Ectodermal cell (in vitro differentiated cells): ENCODE measurements around the gene SCART1. TPM values are rescaled to one million over a fixed set of nuclear protein-coding genes. Genes with fewer than 3 reads are reported as not detected.
"Not testable (repeated sequence)": the region's sequence is repeated elsewhere in the genome, so short reads cannot be mapped to it uniquely, and the experiment has no call there.

Source experiments
- H3K27ac ChIP-seq: 2 replicates; pipeline ENCODE4 v1.7.0; 2013; ENCODE audit warnings: mild to moderate bottlenecking, low read depth, low read length; ENCODE audit not compliant: insufficient read depth, poor library complexity, severe bottlenecking
- H3K27me3 ChIP-seq: 2 replicates; pipeline ENCODE4 v1.7.0; 2013; ENCODE audit warnings: mild to moderate bottlenecking, low read length; ENCODE audit not compliant: insufficient read depth, control insufficient read depth, poor library complexity, severe bottlenecking
- H3K36me3 ChIP-seq: one replicate; pipeline ENCODE4 v1.7.0; 2013; ENCODE audit warnings: low read length; ENCODE audit not compliant: control insufficient read depth, insufficient read depth
- H3K4me1 ChIP-seq: one replicate; pipeline ENCODE4 v1.7.0; 2013; ENCODE audit warnings: low read length; ENCODE audit not compliant: control insufficient read depth, insufficient read depth
- H3K4me3 ChIP-seq: 2 replicates; pipeline ENCODE4 v1.7.0; 2013; ENCODE audit warnings: low read depth, low read length, control low read depth; ENCODE audit not compliant: insufficient read depth
- H3K9me3 ChIP-seq: 2 replicates; pipeline ENCODE4 v1.7.0; 2013; ENCODE audit warnings: mild to moderate bottlenecking, low read length, moderate library complexity; ENCODE audit not compliant: control insufficient read depth
- WGBS, 2 experiments: methylation state at CpG; one replicate each; pipeline ENCODE4 v1.1.7; 2013; ENCODE audit warnings: missing lambda C conversion rate in 2 of 2; 5-methylcytosine and 5-hydroxymethylcytosine counted together
- polyA plus RNA-seq, 4 experiments: library from polyadenylated mRNA; stranded (reverse); fragments of 50-300 nt; gene quantifications; one replicate each; pipeline ENCODE4 v1.2.3, GENCODE V29; 2013

Gene SCART1
- 1.1 TPM for polyA plus RNA-seq (2013, experiment 1 of 4)
- polyA plus RNA-seq (2013, experiment 2 of 4) = 1.3 TPM
- polyA plus RNA-seq (2013, experiment 3 of 4) = 0.75 TPM
- 1.1 TPM for polyA plus RNA-seq (2013, experiment 4 of 4)

- Histone ChIP-seq H3K27me3 (no peaks in the 10 kb centered on the region), H3K36me3 (no peaks in the 10 kb centered on the region), H3K27ac (no peak within 1 kb of the TSS), H3K4me1 (no peaks in the 10 kb centered on the region), H3K9me3 (peaks cover 7% of the 10 kb centered on the region), H3K4me3 (no peak within 1 kb of the TSS)
- 79 to 81% methylated on average over 11 of the region's 11 CpGs for WGBS, 2 experiments
Observed at GRCh38 chr10:133453516-133454203, at the start of gene SCART1. Gene SCART1 (plus strand): TSS chr10:133453945. CDS start chr10:133453998, 53 bp downstream.

DNA sequence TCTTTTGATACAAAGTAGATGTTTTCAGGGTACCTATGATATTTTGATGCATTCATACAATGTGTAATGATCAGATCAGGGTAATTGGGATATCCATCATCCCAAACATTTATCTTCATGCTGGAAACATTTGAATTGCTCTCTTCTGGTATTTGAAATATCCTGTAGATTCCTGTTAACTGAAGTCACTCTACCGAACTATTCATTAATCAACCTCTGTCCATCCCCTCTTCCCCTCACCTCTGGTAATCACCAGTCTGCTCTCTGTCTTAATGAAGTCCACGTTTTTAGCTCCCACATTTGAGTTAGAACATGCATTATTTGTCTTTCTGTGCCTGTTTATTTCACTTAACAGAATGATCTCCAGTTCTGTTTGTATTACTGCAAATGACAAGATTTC lies 48.5 kb upstream of the SCART1 start:
- H3K36me3 ChIP-seq = peaks cover 37% of the 10 kb centered on the region

DNA sequence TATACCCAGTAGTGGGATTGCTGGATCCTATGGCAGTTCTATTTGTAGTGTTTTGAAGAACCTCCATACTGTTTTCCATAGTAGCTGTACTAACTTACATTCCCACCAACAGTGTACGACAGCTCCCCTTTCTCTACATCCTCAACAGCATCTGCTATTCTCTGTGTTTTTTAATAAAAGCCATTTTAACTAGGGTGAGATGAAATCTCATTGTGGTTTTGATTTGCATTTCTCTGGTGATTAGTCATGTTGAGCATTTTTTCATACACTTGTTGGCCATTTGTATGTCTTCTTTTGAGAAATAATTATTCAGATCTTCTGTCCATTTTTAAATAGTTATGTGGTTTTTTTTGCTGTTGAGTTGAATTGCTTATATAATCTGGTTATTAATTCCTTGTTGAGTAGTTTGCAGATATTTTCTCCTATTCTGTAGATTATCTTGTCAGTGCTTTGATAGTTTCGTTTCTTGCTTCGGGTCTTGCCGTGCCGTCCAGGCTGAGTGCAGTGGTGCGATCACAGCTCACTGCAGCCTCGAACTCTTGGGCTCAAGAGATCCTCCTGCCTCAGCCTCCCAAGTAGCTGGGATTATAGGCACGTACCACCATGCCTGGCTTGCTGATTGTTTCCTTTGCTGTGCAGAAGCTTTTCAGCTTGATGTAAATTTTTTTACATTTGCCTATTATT lies 47.8 kb upstream of the SCART1 start:
- Histone ChIP-seq H3K4me3 (no peak overlapping the region), H3K36me3 (peaks cover 38% of the 10 kb centered on the region), H3K4me1 (no peaks in the 10 kb centered on the region), H3K27ac (no peak overlapping the region), H3K27me3 (no peaks in the 10 kb centered on the region), H3K9me3 (peaks cover 2% of the 10 kb centered on the region)
- 94 to 95% methylated on average over 8 of the region's 8 CpGs for WGBS, 2 experiments

More for the DNA sequence above, 48.5 kb upstream of the SCART1 start:
- H3K4me1 ChIP-seq = no peaks in the 10 kb centered on the region
- no peak overlapping the region for H3K4me3 ChIP-seq
- 82 to 83% methylated on average over 2 of the region's 2 CpGs for WGBS, 2 experiments
- H3K27ac ChIP-seq = no peak overlapping the region
- no peaks in the 10 kb centered on the region for H3K27me3 ChIP-seq
- no peaks in the 10 kb centered on the region for H3K9me3 ChIP-seq

DNA sequence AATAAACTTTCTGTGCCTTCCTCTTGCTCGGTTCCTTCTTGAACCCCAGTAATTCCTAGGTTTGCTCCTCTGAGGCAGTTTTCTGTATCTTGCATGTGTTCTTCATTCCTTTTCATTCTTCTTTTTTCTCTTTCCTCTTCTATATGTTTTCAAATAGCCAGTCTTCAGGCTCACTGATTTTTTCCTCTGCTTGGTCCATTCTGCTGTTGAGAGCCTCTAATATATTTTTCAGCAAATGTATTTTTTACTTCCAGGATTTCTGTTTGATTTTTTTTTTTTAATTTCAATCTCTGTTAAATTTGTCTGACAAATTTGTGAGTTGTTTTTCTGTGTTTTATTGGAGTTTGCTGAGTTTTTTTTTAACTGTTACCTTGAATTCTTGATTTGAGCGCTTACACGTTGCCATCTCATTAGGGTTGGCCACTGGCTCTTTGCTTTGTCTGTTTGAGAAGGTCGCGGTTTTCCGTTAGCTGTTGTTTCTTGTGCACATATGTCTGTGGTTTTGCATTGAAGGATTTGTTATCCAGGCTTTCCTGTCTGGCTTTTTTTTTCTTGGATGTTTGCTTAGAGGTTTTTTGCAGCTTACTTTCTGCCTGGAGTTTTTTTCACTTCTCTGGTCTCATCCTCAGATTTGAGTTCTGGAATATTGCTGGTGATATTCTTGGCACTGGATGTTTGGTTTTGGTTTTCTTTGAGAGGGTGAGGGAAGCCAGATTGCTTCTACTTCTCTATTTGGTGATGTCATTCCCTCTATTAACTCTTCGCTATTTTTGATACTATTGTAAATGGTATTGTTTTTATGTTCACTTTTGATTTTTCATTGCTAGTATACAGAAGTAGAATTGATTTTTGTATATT lies 42.0 kb upstream of the SCART1 start:
- peaks cover 2% of the 10 kb centered on the region for H3K9me3 ChIP-seq
- WGBS, 2 experiments = 95 to 97% methylated on average over 6 to 7 of the region's 7 CpGs
- peaks cover 45% of the 10 kb centered on the region for H3K36me3 ChIP-seq

GRCh38 chr10:133412381-133412711 lies 41.4 kb upstream of the SCART1 start:
- Histone ChIP-seq H3K27ac (no peak overlapping the region), H3K36me3 (peaks cover 45% of the 10 kb centered on the region), H3K9me3 (peaks cover 2% of the 10 kb centered on the region), H3K27me3 (no peaks in the 10 kb centered on the region), H3K4me3 (no peak overlapping the region), H3K4me1 (no peaks in the 10 kb centered on the region)

More for the DNA sequence above, 42.0 kb upstream of the SCART1 start:
- Histone ChIP-seq H3K27ac (no peak overlapping the region), H3K4me3 (no peak overlapping the region), H3K27me3 (no peaks in the 10 kb centered on the region), H3K4me1 (no peaks in the 10 kb centered on the region)

DNA sequence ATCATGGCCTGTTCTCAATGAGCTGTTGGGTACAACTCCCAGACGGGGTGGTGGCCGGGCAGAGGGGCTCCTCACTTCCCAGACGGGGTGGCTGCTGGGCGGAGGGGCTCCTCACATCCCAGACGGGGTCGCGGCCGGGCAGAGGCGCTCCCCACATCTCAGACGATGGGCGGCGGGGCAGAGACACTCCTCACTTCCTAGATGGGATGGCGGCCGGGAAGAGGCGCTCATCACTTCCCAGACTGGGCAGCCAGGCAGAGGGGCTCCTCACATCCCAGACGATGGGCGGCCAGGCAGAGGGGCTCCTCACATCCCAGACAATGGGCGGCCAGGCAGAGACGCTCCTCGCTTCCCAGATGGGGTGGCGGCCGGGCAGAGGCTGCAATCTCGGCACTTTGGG lies 39.3 kb upstream of the SCART1 start:
- not testable (repeated sequence) for H3K9me3 ChIP-seq, H3K4me3 ChIP-seq, H3K4me1 ChIP-seq, H3K27me3 ChIP-seq, H3K27ac ChIP-seq
- H3K36me3 ChIP-seq = peaks cover 44% of the 10 kb centered on the region
- 96 to 98% methylated on average over 20 to 21 of the region's 23 CpGs for WGBS, 2 experiments

- no peaks in the 10 kb centered on the region for H3K4me1 ChIP-seq
- peaks cover 31% of the 10 kb centered on the region for H3K36me3 ChIP-seq
- WGBS, 2 experiments = 94 to 96% methylated on average over 25 of the region's 25 CpGs
- no peaks in the 10 kb centered on the region for H3K27me3 ChIP-seq
- no peak overlapping the region for H3K27ac ChIP-seq
- H3K9me3 ChIP-seq = no peaks in the 10 kb centered on the region
- no peak overlapping the region for H3K4me3 ChIP-seq
Observed at GRCh38 chr10:133415752-133416151, 38.0 kb upstream of the SCART1 start.

DNA sequence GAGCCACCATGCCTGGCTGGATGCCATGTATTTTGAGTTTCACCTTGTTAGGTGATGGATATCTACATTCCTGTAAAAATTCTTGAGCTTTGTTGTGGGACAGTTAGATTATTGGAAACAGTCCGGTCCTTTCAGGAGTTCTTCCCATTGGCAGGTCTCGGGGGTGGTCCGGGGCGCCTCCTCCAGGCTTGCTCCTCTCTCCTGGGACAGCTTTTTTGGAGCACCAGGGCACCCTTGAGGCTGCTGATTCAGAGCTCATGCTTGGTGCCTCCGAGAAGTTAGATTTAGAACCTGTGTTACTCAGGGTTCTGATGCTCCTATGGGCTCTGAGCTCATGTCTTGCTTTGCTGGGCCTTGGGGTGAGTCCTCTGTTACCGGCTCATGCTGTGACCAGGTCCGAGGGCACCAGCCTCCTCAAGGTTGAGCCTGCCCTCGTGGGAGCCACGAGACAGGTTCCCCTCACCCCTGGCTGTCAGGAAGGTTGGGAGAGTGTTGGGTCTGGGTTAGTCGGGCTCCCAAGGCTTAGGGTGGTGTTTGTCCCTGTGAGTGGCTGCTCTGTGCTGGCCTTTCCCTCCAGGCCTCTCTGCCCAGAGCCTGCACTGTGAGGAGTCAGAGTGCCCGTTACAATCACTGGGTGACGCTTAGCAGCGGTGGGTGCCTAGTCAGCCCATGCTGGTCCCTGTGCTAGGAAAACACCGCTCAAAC lies 35.3 kb upstream of the SCART1 start:
- peaks cover 10% of the 10 kb centered on the region for H3K27me3 ChIP-seq
- H3K9me3 ChIP-seq = no peaks in the 10 kb centered on the region
- no peaks in the 10 kb centered on the region for H3K4me1 ChIP-seq
- H3K4me3 ChIP-seq = no peak overlapping the region
- H3K36me3 ChIP-seq = peaks cover 18% of the 10 kb centered on the region
- H3K27ac ChIP-seq = no peak overlapping the region
- WGBS, 2 experiments = 94 to 95% methylated on average over 14 of the region's 14 CpGs

GRCh38 chr10:133419211-133419950 lies 34.4 kb upstream of the SCART1 start:
- Histone ChIP-seq H3K4me3 (no peak overlapping the region), H3K36me3 (peaks cover 18% of the 10 kb centered on the region), H3K27me3 (peaks cover 14% of the 10 kb centered on the region), H3K9me3 (no peaks in the 10 kb centered on the region), H3K4me1 (no peaks in the 10 kb centered on the region), H3K27ac (no peak overlapping the region)
- WGBS, 2 experiments = 92 to 93% methylated on average over 34 of the region's 34 CpGs
